G401 (cell line): ENCODE results near the gene LRRC2. TPM values are rescaled to one million over a fixed set of nuclear protein-coding genes. Genes with fewer than 3 reads are reported as not detected.

ENCODE experiments used
- DNase-seq: peaks from one replicate; pipeline ENCODE4 v3.0.0-alpha.2; 2015; ENCODE audit warnings: low spot score
- in situ Hi-C: cut with HindIII; loops from 2 replicates; pipeline ENCODE4 v1.10.0; 2016; ENCODE audit warnings: low sequenced_read_pairs, mixed read lengths
- total RNA-seq: library from RNA; depleted of rRNA; stranded (reverse); fragments of >200 nt; shearing (Covaris generic); gene quantifications from 2 replicates; pipeline ENCODE4 v1.2.3, GENCODE V29; 2014

LRRC2 gene
- total RNA-seq, 1 experiment from 2014 or later = not detected

- in situ Hi-C loops = no loop called here
- DNase-seq = no peak
Measured at GRCh38 chr3:46489875-46490274, 76.2 kb downstream of the LRRC2 start.

- in situ Hi-C loops = no loop called here
- peak; percentile 3 for DNase-seq
Measured at GRCh38 chr3:46489381-46489780, 76.7 kb downstream of the LRRC2 start.

GRCh38 chr3:46488735-46489361 lies 77.3 kb downstream of the LRRC2 start:
- in situ Hi-C loops = no loop called here
- DNase-seq = peak; percentile 92

GRCh38 chr3:46485779-46486175 lies 80.3 kb downstream of the LRRC2 start:
- DNase-seq = peak; percentile 1
- in situ Hi-C loops = no loop called here

GRCh38 chr3:46484911-46485778 lies 81.0 kb downstream of the LRRC2 start:
- in situ Hi-C loops = no loop called here
- DNase-seq = peak; percentile 66

GRCh38 chr3:46484388-46484787 lies 81.7 kb downstream of the LRRC2 start:
- in situ Hi-C loops = no loop called here
- no peak for DNase-seq

- in situ Hi-C loops = no loop called here
- no peak for DNase-seq
Measured at GRCh38 chr3:46483825-46484224, 82.3 kb downstream of the LRRC2 start.

- in situ Hi-C loops = no loop called here
- DNase-seq = no peak
Measured at GRCh38 chr3:46482632-46483350, 83.3 kb downstream of the LRRC2 start.

GRCh38 chr3:46481636-46482035 lies 84.5 kb downstream of the LRRC2 start:
- in situ Hi-C loops = no loop called here
- no peak for DNase-seq

- in situ Hi-C loops = no loop called here
- DNase-seq = no peak
Measured at GRCh38 chr3:46480491-46481195, 85.5 kb downstream of the LRRC2 start.

- in situ Hi-C loops = no loop called here
Measured at GRCh38 chr3:46479696-46480095, 86.4 kb downstream of the LRRC2 start.

GRCh38 chr3:46479021-46479420 lies 87.1 kb downstream of the LRRC2 start:
- in situ Hi-C loops = no loop called here

More at GRCh38 chr3:46479696-46480095, 86.4 kb downstream of the LRRC2 start:
- no peak for DNase-seq

GRCh38 chr3:46478341-46478740 lies 87.8 kb downstream of the LRRC2 start:
- in situ Hi-C loops = no loop called here
- no peak for DNase-seq

More at GRCh38 chr3:46479021-46479420, 87.1 kb downstream of the LRRC2 start:
- no peak for DNase-seq

GRCh38 chr3:46477756-46478155 lies 88.3 kb downstream of the LRRC2 start:
- in situ Hi-C loops = no loop called here
- DNase-seq = no peak

- in situ Hi-C loops = no loop called here
- no peak for DNase-seq
Measured at GRCh38 chr3:46477145-46477544, 89.0 kb downstream of the LRRC2 start.

- DNase-seq = no peak
Measured at GRCh38 chr3:46472736-46473135, 93.4 kb downstream of the LRRC2 start.

GRCh38 chr3:46471371-46471914 lies 94.7 kb downstream of the LRRC2 start:
- in situ Hi-C loops = no loop called here
- no peak for DNase-seq

More at GRCh38 chr3:46472736-46473135, 93.4 kb downstream of the LRRC2 start:
- in situ Hi-C loops = no loop called here

GRCh38 chr3:46470831-46471230 lies 95.3 kb downstream of the LRRC2 start:
- in situ Hi-C loops = no loop called here
- no peak for DNase-seq
